LoVo (cell line): ENCODE measurements around the gene FDXR.

Experiments
- DNase-seq: peaks from one replicate; pipeline ENCODE4 v3.0.0-alpha.2; 2016; ENCODE audit warnings: low spot score

Gene FDXR

GRCh38 chr17:74857191-74857590, 15.6 kb downstream of the FDXR start:
- no peak for DNase-seq

DNA sequence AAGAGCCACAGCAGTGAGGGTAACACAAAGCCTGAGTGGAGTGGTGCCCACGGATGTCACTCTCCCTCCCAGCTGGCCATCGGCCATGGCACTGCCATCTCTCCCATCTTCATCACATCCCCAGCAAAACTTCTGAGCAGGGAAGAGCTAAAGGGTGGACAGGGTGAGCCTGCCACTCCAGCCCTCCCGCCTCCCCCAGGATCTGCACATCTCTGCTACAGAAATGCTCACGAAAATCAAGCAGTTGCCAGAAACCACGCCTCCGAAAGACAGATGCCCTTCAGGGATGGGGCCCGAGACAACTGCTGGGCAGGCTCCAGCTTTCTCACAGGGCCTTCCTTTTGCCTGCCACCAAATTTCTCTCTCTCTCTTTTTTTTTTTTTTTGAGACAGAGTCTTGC, 16.7 kb downstream of the FDXR start:
- no peak for DNase-seq

DNA sequence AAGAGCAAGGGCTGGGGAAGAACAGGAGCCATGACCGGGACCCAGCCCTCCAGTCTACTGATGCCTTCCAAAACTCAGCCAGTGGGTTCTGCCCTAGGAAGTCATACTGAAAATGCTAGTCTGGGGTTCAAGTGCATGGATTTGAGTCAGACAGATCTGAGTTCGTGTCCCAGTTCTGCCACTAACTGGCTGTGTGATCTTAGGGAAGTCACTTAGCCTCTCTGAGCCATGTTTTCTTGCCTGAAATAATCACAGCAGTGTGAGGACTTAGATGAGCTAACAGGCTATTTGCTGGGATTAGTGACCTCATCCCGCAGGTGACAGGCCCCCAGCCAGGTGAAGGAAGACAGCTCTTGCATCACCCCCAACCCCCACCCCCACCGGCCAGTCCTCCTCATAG, 17.5 kb downstream of the FDXR start:
- DNase-seq: no peak

DNA sequence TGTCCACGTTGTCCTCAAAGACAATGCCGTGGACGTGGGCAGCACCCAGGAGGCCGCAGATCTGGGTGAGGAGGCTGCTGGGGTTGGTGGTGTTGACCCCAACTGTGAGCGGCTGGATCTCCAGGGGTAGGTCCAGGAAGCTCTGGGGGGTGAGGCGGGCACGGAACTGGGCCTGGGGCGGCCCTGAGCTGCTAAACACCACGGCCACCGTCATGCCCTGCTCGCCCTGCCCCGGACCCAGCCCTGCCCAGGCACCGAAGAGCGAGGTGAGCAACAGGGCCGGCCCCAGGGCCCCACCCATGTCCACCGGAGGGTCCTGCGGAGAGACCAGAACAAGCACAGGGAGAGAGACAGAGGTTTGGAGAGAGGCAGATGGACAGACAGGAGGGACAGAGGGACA, 18.0 kb downstream of the FDXR start:
- DNase-seq: no peak

- no peak for DNase-seq
These were observed 19.1 kb downstream of the FDXR start for GRCh38 chr17:74853669-74854068.

DNA sequence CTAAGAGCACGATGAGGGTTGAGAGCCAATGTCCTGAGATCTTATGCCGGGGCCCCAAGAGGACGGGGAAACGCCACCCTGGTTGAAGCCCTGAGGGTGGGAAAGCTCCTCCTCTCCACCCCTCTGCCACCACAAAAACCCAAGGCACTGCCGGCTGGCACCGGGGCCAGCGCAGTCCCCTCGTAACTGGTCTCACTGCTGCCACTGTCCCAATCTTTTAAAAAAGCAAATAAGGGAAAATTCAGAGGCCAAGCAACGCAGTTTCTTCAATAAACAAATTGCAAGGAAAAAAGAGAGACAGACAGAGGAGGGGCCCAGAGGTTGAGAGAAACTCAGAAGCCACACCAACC, 19.8 kb downstream of the FDXR start:
- DNase-seq: no peak

- no peak for DNase-seq
These were observed 20.4 kb downstream of the FDXR start for GRCh38 chr17:74852237-74853047.

DNA sequence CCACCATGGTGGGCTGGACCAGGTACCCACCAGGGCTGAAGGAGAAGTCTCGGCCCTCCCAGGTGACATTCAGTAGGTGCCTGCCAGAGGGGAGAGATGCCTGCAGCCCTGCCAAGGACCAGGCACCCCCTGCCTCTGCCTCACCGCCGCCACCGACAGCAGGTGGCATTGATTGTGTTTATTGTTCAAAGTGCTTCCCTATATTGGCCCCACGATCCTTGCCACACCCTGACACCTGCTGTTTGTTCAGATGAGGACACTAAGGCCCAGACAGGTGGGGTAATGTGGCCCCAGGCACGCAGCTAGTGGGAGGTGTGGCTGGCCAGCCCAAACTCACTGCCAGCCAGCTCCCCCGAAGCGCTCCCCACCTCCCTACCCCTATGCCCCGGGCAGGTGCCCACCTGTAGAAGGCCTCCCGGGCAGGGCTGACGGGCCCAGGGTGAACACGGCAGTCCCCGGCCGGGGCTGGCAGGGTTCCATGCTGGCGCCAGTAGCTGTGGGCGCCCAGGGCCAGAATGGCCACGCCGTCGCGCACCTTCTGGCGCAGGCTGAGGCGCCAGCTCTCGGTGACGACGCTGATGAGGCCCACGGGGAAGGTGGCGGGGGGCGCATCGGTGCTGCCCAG, 21.1 kb downstream of the FDXR start:
- no peak for DNase-seq

- DNase-seq: no peak
These were observed 21.9 kb downstream of the FDXR start for GRCh38 chr17:74850914-74851313.

- DNase-seq: no peak
These were observed 22.5 kb downstream of the FDXR start for GRCh38 chr17:74850310-74850709.

DNA sequence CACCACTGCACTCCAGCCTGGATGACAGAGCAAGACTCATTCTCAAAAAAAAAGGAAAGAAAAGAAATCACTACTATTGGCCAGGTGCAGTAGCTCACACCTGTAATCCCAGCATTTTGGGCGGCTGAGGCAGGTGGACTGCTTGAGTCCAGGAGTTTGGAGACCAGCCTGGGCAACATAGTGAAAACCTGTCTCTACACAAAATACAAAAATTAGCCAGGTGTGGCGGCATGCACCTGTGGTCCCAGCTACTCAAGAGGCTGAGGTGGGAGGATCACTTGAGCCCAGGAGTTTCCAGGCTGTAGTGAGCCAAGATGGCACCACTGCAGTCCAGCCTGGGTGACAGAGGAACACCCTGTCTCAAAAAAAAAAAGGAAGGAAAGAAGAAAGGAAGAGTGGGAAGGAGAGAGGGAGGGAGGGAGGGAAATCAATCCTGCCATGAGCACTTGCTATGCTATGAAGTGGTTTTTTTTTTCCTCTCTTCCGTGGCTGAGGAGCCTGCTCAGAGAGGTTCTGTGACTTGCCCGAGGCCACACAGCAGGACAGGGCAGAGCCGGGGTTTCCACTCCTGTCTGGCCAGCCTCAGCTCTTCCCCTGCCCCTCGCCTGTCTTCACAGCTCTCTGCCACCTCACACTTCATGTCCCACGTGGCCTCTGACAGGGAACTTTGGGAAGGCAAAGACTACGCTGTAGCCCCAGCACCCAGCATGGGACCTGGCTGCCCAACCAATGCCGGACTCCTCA, 24.0 kb downstream of the FDXR start:
- DNase-seq: no peak

DNA sequence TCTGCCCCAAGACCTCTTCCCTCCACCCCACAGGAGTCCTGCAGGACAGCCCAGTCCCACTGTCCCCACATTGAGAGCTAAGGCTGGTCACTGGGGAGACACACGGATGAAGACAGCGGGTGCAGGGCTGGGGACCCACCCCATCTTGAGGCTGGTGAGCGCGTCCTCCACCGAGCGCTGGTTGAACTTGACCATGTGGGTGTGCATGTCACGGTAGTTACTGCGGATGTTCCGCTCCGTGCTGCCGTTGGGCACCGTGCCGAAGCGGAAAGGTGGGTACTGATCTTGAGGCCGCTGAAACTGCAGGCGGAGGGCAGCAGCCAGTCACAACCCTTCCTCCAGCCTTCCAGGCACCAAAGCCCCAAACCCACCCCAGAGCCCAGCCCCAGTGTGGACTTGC, 26.2 kb downstream of the FDXR start:
- DNase-seq: no peak

DNA sequence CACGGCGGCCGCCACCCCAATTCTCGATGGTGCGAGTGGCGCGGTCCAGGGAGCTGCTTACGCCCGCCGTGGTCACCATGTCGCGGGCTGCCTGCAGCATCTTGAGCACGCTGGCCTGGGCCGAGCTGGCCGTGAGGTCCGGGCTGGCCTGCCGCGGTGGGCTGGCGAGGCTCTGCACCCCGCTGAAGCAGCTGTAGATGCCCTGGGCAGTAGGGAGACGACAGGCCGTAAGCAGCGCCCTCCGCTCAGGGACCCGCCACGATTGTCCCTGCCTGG, 29.5 kb downstream of the FDXR start:
- DNase-seq: no peak

GRCh38 chr17:74842599-74843351, 30.0 kb downstream of the FDXR start:
- no peak for DNase-seq

DNA sequence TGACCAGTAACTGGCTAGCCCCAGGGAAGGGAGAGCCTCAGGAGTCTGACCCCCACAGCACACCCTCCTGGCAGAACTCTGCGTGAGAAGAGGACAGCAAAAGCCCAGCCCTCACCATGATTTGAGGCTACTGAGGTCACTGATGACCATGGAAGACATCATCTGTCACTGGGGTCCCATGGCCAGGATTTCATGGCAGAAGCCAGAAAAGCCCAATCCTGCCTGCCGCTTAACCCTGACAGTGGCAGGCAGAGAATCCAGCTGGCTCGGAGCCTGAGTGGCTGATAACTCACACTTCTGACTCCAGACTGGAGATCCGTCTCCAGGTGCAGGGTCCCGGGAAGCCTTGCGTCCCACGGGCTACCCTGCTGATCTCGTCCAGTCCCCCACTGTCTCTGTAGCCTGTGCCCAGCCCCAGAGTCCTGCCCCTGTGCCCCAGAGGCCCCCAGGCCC, 30.6 kb downstream of the FDXR start:
- DNase-seq: no peak

DNA sequence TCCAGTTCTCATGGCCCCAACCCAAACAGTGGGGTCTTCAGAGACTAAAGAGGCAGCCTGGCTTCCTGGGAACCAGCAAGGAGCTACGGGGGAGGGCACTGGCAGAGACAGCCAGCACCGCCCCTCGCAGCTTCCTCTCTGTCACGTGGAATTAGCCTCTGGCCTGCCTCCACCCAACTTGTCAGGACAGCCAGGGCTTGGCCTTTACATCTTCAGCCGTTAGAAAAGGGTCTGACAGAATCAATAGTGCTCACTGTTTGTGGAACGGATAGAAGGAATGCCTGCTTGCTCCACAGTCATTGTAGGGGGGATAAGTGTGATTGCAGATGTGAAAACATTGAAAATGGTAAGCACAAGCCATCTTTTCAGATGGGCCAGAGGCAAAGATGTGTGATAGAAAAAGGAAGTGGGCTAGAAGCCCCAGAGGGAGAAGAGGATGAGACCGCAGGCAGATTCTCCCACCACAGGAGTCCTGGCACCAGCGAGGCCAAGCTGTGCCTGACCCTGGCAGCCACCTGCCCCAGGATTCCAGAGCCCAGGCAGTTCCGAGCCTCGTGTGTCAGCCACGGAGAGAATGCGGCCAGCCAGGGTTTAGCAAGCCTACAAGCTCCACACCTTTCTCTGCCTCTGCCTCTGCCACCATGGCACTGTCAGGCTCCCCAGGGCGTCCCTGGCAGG, 31.7 kb downstream of the FDXR start:
- DNase-seq: no peak

DNA sequence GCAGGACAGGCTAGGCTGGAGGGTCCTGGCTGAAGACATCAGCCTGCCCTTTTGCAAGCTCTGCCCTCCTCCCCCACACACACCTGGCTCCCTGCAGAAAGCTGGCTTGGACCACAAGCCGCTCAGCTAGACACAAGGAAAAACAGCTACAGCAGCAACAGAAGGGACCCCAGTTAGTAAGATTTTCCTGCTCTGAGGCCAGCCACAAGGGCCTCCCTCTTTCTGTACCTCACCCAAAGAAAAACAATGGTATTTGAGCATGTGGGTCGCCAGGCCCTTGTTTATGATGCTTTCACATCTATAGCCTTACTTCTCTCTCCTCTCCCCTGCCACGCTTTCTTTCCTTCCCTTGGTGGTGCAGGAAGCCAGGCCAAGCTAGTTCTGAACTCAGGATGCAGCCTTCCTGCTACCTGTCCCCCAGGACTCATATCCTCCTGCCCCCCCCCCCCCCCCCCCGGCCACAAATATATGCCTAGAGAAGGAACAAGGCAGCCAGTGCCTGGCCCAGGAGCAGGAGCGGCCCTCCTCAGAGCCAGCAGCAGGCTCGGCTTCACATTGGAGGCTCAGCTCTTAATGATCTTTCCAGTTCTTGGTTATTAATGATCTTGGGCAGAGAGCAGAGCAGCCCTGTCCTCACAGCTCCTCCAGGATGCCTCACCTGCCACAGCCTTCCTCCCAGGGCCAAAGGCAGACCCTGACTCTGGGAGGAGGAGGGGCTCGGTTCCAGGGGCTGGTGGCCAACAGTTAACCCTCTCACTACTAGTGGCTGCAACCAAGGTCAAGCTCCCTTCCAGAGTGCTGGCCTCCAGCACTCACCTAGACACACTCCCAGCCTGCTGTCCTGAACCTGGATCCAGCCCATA, 32.6 kb downstream of the FDXR start:
- DNase-seq: no peak

- no peak for DNase-seq
These were observed 34.5 kb downstream of the FDXR start for GRCh38 chr17:74838274-74838673.

- no peak for DNase-seq
These were observed 35.9 kb downstream of the FDXR start for GRCh38 chr17:74836691-74837467.

GRCh38 chr17:74836191-74836590, 36.6 kb downstream of the FDXR start:
- no peak for DNase-seq
